Esophagus muscularis mucosa (tissue), 4 donors: ENCODE data around the gene CLSTN1. TPM values are rescaled to one million over a fixed set of nuclear protein-coding genes. Genes with fewer than 3 reads are reported as not detected.

Source experiments
- DNase-seq: peaks from one replicate; pipeline ENCODE4 v3.0.0-alpha.2; 2017; ENCODE audit errors: extremely low spot score
- H3K27ac ChIP-seq, 4 donors: fragments of 200-600 bp; sonication (generic); replicated peaks in 1 of 4; 1 replicate in 3 of 4; 2 replicates in 1 of 4; pipeline ENCODE4 v1.5.1; 2016 to 2019; ENCODE audit warnings: mild to moderate bottlenecking in 1 of 4
- H3K27me3 ChIP-seq, 4 donors: fragments of 200-600 bp; sonication (generic); one replicate each; pipeline versions ENCODE4 v1.5.1 to v1.6.0; 2016 to 2019
- H3K36me3 ChIP-seq, 4 donors: fragments of 200-600 bp; sonication (generic); one replicate each; pipeline ENCODE4 v1.5.1; 2016 to 2019
- H3K4me1 ChIP-seq, 4 donors: fragments of 200-600 bp; sonication (generic); one replicate each; pipeline ENCODE4 v1.5.1; 2016 to 2019
- H3K4me3 ChIP-seq, 4 donors: fragments of 200-600 bp; sonication (generic); 1 replicate in 2 of 4; 2 replicates in 2 of 4; pipeline ENCODE4 v1.5.1; 2016 to 2019; ENCODE audit warnings: mild to moderate bottlenecking in 4 of 4, moderate library complexity in 1 of 4
- H3K9me3 ChIP-seq, 4 donors: fragments of 200-600 bp; sonication (generic); 1 replicate in 3 of 4; 2 replicates in 1 of 4; pipeline ENCODE4 v1.5.1; 2016 to 2019
- CTCF ChIP-seq, 3 experiments: fragments of 200-600 bp in 2 of 3; fragments of 450-650 bp in 1 of 3; sonication (generic) in 2 of 3; IDR thresholded peaks; one replicate each; pipeline ENCODE4 v1.5.1; 2017 to 2019; ENCODE audit warnings: antibody characterized with exemption in 3 of 3, mild to moderate bottlenecking in 2 of 3, moderate library complexity in 1 of 3
- EP300 ChIP-seq: sonication (generic); formaldehyde crosslinking; IDR thresholded peaks from one replicate; pipeline ENCODE4 v1.6.1; 2017; ENCODE audit warnings: antibody characterized with exemption
- POLR2A ChIP-seq: fragments of 450-650 bp; IDR thresholded peaks from one replicate; pipeline ENCODE4 v1.6.1; 2017; ENCODE audit warnings: antibody characterized with exemption, moderate library complexity, mild to moderate bottlenecking, low read depth
- POLR2AphosphoS5 ChIP-seq, 2 donors: sonication (generic); formaldehyde crosslinking; IDR thresholded peaks; one replicate each; pipeline ENCODE4 v1.6.1; 2017; ENCODE audit warnings: antibody characterized with exemption in 2 of 2
- WGBS: methylation state at CpG from one replicate; pipeline ENCODE4 v1.1.5; 2018; 5-methylcytosine and 5-hydroxymethylcytosine counted together
- intact Hi-C: fragments of 100-400 bp; cut with DNase I; formaldehyde crosslinking; loops from one replicate; pipeline ENCODE4 v1.15.1; 2023
- total RNA-seq, 4 donors: library from RNA; depleted of rRNA; stranded (reverse); fragments of >200 nt; gene quantifications; one replicate each; pipeline versions ENCODE4 v1.1.0 to v1.2.1, GENCODE V29; 2016

The CLSTN1 gene
- total RNA-seq, 4 donors from 2014 or later: 47.1 to 109 (median 72.3) TPM

GRCh38 chr1:9780554-9781110, 43.1 kb downstream of the CLSTN1 start:
- no peak for DNase-seq
- TF ChIP-seq CTCF (IDR thresholded peaks at IDR 0.05): no peak
- TF ChIP-seq EP300: no peak
- TF ChIP-seq POLR2AphosphoS5 (IDR thresholded peaks at IDR 0.05): no peak
- TF ChIP-seq POLR2A: no peak
- intact Hi-C loops: no loop called here
- Histone ChIP-seq H3K4me1 (peaks cover 0 to 23% (median 13%) of the 10 kb centered on the region in 4 donors), H3K27me3 (no peaks in the 10 kb centered on the region), H3K36me3 (no peaks in the 10 kb centered on the region), H3K4me3 (no peak overlapping the region), H3K9me3 (no peaks in the 10 kb centered on the region), H3K27ac (no peak overlapping the region)
- 83% methylated on average over 10 of the region's 10 CpGs for WGBS

GRCh38 chr1:9778905-9779304, 44.9 kb downstream of the CLSTN1 start:
- TF ChIP-seq POLR2AphosphoS5 (IDR thresholded peaks at IDR 0.05) (no peak), EP300 (no peak), POLR2A (no peak), CTCF (IDR thresholded peaks at IDR 0.05) (no peak)
- H3K36me3 ChIP-seq: no peaks in the 10 kb centered on the region
- no peaks in the 10 kb centered on the region for H3K27me3 ChIP-seq
- no peak for DNase-seq
- no peak overlapping the region for H3K27ac ChIP-seq
- no peaks in the 10 kb centered on the region for H3K9me3 ChIP-seq
- intact Hi-C loops: no loop called here
- peaks cover 0 to 29% (median 16%) of the 10 kb centered on the region in 4 donors for H3K4me1 ChIP-seq
- no peak overlapping the region for H3K4me3 ChIP-seq
- 96% methylated on average over 10 of the region's 10 CpGs for WGBS

GRCh38 chr1:9776685-9777084, 47.1 kb downstream of the CLSTN1 start:
- Histone ChIP-seq H3K4me1 (peaks cover 0 to 29% (median 16%) of the 10 kb centered on the region in 4 donors), H3K4me3 (no peak overlapping the region), H3K9me3 (no peaks in the 10 kb centered on the region), H3K27me3 (no peaks in the 10 kb centered on the region), H3K36me3 (peaks cover 13 to 16% (median 14%) of the 10 kb centered on the region in 4 donors), H3K27ac (no peak overlapping the region)
- no peak for DNase-seq
- TF ChIP-seq POLR2AphosphoS5 (IDR thresholded peaks at IDR 0.05) (no peak), EP300 (no peak), POLR2A (no peak), CTCF (IDR thresholded peaks at IDR 0.05) (no peak)
- intact Hi-C loops: no loop called here
- WGBS: 90% methylated on average over 2 of the region's 2 CpGs

GRCh38 chr1:9774712-9775679, 48.8 kb downstream of the CLSTN1 start:
- Histone ChIP-seq H3K27ac (no peak overlapping the region), H3K4me1 (peaks cover 0 to 19% (median 16%) of the 10 kb centered on the region in 4 donors), H3K36me3 (peaks cover 13 to 20% (median 20%) of the 10 kb centered on the region in 4 donors), H3K4me3 (no peak overlapping the region), H3K9me3 (no peaks in the 10 kb centered on the region), H3K27me3 (no peaks in the 10 kb centered on the region)
- WGBS: 95% methylated on average over 20 of the region's 20 CpGs
- intact Hi-C loops: no loop called here
- no peak for DNase-seq
- TF ChIP-seq POLR2AphosphoS5 (IDR thresholded peaks at IDR 0.05): no peak
- no peak for TF ChIP-seq EP300
- TF ChIP-seq CTCF (IDR thresholded peaks at IDR 0.05): no peak
- no peak for TF ChIP-seq POLR2A
